Liver (tissue), 9 donors: Measurements from ENCODE around the gene UBR3. TPM values are rescaled to one million over a fixed set of nuclear protein-coding genes. Genes with fewer than 3 reads are reported as not detected.

Experiments used
- DNase-seq: peaks from one replicate; pipeline ENCODE4 v3.0.0-alpha.2; 2017; ENCODE audit warnings: low spot score
- H3K27ac ChIP-seq, 2 donors: one replicate each; pipeline ENCODE4 v1.7.0; 2013; ENCODE audit warnings: inconsistent platforms in 2 of 2, low read length in 2 of 2, control low read depth in 1 of 2, low read depth in 1 of 2, mild to moderate bottlenecking in 1 of 2
- H3K27me3 ChIP-seq, 4 donors: one replicate each; pipeline versions ENCODE4 v1.6.1 to v1.7.0; 2013; ENCODE audit warnings: low read length in 3 of 4, inconsistent platforms in 1 of 4, mild to moderate bottlenecking in 1 of 4, moderate library complexity in 1 of 4; ENCODE audit not compliant: control insufficient read depth in 4 of 4, insufficient read depth in 4 of 4
- H3K36me3 ChIP-seq, 4 donors: one replicate each; pipeline versions ENCODE4 v1.6.1 to v1.7.0; 2013; ENCODE audit warnings: low read length in 3 of 4, mild to moderate bottlenecking in 3 of 4, low read depth in 1 of 4, moderate library complexity in 1 of 4; ENCODE audit not compliant: control insufficient read depth in 4 of 4, insufficient read depth in 3 of 4
- H3K4me1 ChIP-seq, 4 donors: one replicate each; pipeline versions ENCODE4 v1.6.1 to v1.7.0; 2013; ENCODE audit warnings: low read length in 3 of 4, mild to moderate bottlenecking in 3 of 4, moderate library complexity in 1 of 4; ENCODE audit not compliant: control insufficient read depth in 4 of 4, insufficient read depth in 4 of 4
- H3K4me3 ChIP-seq, 3 donors: one replicate each; pipeline versions ENCODE4 v1.6.1 to v1.7.0; 2013; ENCODE audit warnings: low read length in 3 of 3, control low read depth in 1 of 3, low read depth in 1 of 3, mild to moderate bottlenecking in 1 of 3
- H3K9ac ChIP-seq, 2 donors: one replicate each; pipeline ENCODE4 v1.7.0; 2013; ENCODE audit warnings: low read length in 2 of 2, mild to moderate bottlenecking in 2 of 2, moderate library complexity in 2 of 2, control low read depth in 1 of 2, low read depth in 1 of 2
- H3K9me3 ChIP-seq, 4 donors: one replicate each; pipeline versions ENCODE4 v1.6.1 to v1.7.0; 2013; ENCODE audit warnings: low read length in 3 of 4; ENCODE audit not compliant: control insufficient read depth in 4 of 4
- EGR1 ChIP-seq, 2 donors: IDR thresholded peaks; 2 replicates each; pipeline ENCODE4 v1.6.1; 2016 to 2018; ENCODE audit warnings: antibody characterized with exemption in 2 of 2, low read depth in 2 of 2
- FOXA1 ChIP-seq: IDR thresholded peaks from 2 replicates; pipeline ENCODE4 v1.6.1; 2016; ENCODE audit warnings: antibody characterized with exemption
- FOXA2 ChIP-seq: IDR thresholded peaks from 2 replicates; pipeline ENCODE4 v1.6.1; 2016; ENCODE audit warnings: antibody characterized with exemption
- GABPA ChIP-seq, 2 donors: IDR thresholded peaks in 1 of 2; conservative IDR thresholded peaks in 1 of 2; 2 replicates each; pipeline ENCODE4 v1.6.1; 2016; ENCODE audit warnings: antibody characterized with exemption in 2 of 2, mild to moderate bottlenecking in 1 of 2, moderate library complexity in 1 of 2
- HNF4A ChIP-seq, 2 donors: conservative IDR thresholded peaks; 2 replicates each; pipeline ENCODE4 v1.6.1; 2016; ENCODE audit warnings: antibody characterized with exemption in 2 of 2, mild to moderate bottlenecking in 2 of 2
- HNF4G ChIP-seq: IDR thresholded peaks from 2 replicates; pipeline ENCODE4 v1.6.1; 2016; ENCODE audit warnings: antibody characterized with exemption
- NR2F2 ChIP-seq: IDR thresholded peaks from 2 replicates; pipeline ENCODE4 v1.6.1; 2016; ENCODE audit warnings: antibody characterized with exemption
- RXRA ChIP-seq, 2 donors: IDR thresholded peaks; 2 replicates each; pipeline ENCODE4 v1.6.1; 2017 to 2018; ENCODE audit warnings: antibody characterized with exemption in 2 of 2, mild to moderate bottlenecking in 1 of 2
- SP1 ChIP-seq: IDR thresholded peaks from 2 replicates; pipeline ENCODE4 v1.6.1; 2018; ENCODE audit warnings: antibody characterized with exemption, mild to moderate bottlenecking
- TAF1 ChIP-seq: conservative IDR thresholded peaks from 2 replicates; pipeline ENCODE4 v1.6.1; 2016; ENCODE audit warnings: antibody characterized with exemption, mild to moderate bottlenecking
- YY1 ChIP-seq: IDR thresholded peaks from 2 replicates; pipeline ENCODE4 v1.6.1; 2016; ENCODE audit warnings: antibody characterized with exemption, mild to moderate bottlenecking
- WGBS: extraction: QIAGEN DNeasy Blood & Tissue Kit; methylation state at CpG from one replicate; pipeline ENCODE4 v1.1.7; 2013; 5-methylcytosine and 5-hydroxymethylcytosine counted together
- polyA plus RNA-seq, 2 donors: library from polyadenylated mRNA; stranded (reverse) in 1 of 2; unstranded in 1 of 2; fragments of 200-250 nt in 1 of 2; fragments of >200 nt in 1 of 2; fragmentation: Nextera tagmentation in 1 of 2; extraction: Ambion mirVana in 1 of 2; gene quantifications; one replicate each; pipeline versions ENCODE4 v1.2.1 to v1.2.3, GENCODE V29; 2013 to 2015
- total RNA-seq, 2 donors: library from RNA; depleted of rRNA; stranded (reverse); fragments of >200 nt; gene quantifications; one replicate each; pipeline ENCODE4 v1.2.3, GENCODE V29; 2014
- TF ChIP-seq, protein P1 (sequence below): IDR thresholded peaks from 2 replicates; pipeline ENCODE4 v1.6.1; 2016; ENCODE audit warnings: antibody characterized with exemption, mild to moderate bottlenecking
- TF ChIP-seq, protein P2 (sequence below): IDR thresholded peaks from 2 replicates; pipeline ENCODE4 v1.6.1; 2016; ENCODE audit warnings: antibody characterized with exemption
- TF ChIP-seq, protein P3 (sequence below): IDR thresholded peaks from 2 replicates; pipeline ENCODE4 v1.6.1; 2016; ENCODE audit warnings: antibody characterized with exemption
- TF ChIP-seq, protein P4 (sequence below): IDR thresholded peaks from 2 replicates; pipeline ENCODE4 v1.6.1; 2016; ENCODE audit warnings: antibody characterized with exemption
- TF ChIP-seq, protein P5 (sequence below): fragments of 150-350 bp; IDR thresholded peaks from 2 replicates; pipeline ENCODE4 v1.5.1; 2017; ENCODE audit warnings: improper control_type of control experiment, low read depth, low read length; ENCODE audit not compliant: missing input control
- donor health status: healthy.
- donor health status: healthy.
- donor health status: healthy.
- donor health status: healthy.
- donor health status: healthy.

UBR3 gene
- total and polyA plus RNA-seq, 4 donors: 8.5 to 69.4 (median 28.4) TPM

DNA sequence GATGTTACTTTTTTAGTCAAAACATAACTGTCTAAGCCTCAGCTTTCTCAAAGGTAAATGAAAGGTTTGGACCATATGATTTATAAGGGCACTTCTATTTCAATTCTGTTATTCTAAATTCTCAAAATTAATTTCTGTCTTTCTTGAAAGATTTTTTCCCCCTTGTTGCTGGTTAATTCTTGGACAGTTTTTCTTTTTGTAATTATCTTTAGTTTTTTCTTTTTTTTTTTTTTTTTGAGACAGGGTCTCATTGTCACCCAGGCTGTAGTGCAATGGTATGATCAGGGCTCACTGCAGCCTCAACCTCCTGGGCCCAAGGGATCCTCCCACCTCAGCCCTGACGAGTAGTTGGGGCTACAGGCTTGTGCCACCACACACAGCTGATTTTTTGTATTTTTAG lies 229.6 kb downstream of the UBR3 start (continued):
- TF ChIP-seq, protein P1, sequence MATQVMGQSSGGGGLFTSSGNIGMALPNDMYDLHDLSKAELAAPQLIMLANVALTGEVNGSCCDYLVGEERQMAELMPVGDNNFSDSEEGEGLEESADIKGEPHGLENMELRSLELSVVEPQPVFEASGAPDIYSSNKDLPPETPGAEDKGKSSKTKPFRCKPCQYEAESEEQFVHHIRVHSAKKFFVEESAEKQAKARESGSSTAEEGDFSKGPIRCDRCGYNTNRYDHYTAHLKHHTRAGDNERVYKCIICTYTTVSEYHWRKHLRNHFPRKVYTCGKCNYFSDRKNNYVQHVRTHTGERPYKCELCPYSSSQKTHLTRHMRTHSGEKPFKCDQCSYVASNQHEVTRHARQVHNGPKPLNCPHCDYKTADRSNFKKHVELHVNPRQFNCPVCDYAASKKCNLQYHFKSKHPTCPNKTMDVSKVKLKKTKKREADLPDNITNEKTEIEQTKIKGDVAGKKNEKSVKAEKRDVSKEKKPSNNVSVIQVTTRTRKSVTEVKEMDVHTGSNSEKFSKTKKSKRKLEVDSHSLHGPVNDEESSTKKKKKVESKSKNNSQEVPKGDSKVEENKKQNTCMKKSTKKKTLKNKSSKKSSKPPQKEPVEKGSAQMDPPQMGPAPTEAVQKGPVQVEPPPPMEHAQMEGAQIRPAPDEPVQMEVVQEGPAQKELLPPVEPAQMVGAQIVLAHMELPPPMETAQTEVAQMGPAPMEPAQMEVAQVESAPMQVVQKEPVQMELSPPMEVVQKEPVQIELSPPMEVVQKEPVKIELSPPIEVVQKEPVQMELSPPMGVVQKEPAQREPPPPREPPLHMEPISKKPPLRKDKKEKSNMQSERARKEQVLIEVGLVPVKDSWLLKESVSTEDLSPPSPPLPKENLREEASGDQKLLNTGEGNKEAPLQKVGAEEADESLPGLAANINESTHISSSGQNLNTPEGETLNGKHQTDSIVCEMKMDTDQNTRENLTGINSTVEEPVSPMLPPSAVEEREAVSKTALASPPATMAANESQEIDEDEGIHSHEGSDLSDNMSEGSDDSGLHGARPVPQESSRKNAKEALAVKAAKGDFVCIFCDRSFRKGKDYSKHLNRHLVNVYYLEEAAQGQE: no peak
- TF ChIP-seq FOXA1: no peak
- TF ChIP-seq, protein P2, sequence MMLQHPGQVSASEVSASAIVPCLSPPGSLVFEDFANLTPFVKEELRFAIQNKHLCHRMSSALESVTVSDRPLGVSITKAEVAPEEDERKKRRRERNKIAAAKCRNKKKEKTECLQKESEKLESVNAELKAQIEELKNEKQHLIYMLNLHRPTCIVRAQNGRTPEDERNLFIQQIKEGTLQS: no peak

DNA sequence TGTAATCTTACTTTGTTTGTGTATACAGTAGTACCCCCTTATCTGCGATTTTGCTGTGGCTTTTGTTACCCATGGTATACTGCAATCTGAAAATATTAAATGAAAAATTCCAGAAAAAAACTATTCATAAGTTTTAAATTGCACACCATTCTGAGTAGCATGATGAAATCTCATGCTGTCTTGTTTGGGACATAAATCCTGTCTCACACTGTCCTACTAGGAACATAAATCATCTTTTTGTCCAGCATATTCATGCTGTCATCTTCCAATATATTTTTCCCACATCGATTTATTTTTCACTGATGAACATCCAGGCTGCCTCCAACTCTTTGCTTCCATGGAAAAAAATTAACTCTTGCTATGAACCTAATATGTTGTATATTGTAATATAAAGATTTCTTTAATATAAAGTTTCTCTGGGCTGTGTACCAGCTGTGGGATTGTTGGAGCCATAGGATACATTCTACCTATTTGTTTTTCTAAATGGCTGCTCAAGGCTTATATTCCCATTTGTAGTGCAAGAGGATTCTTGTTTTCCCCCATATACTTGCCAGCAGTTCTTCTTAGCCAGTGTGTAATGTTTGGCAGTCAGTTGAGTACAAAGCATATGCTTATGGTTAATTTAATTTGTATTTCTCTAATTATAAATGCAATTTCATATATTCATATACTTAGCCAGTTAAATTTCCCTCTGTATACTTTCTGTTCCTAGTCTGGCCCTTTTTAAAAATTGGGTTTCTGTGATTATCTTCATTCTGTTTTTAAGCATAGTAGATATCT lies 236.4 kb downstream of the UBR3 start:
- DNase-seq: no peak
- H3K4me3 ChIP-seq: no peak overlapping the region
- H3K27me3 ChIP-seq: no peaks in the 10 kb centered on the region
- H3K9me3 ChIP-seq: no peaks in the 10 kb centered on the region
- no peak for TF ChIP-seq TAF1
- no peak for TF ChIP-seq SP1
- no peak for TF ChIP-seq EGR1 (IDR thresholded peaks at IDR 0.05; ENCODE audit: low read depth in 2 of 2)
- TF ChIP-seq FOXA1: no peak
- no peak for TF ChIP-seq HNF4G
- TF ChIP-seq RXRA (IDR thresholded peaks at IDR 0.05): no peak
- TF ChIP-seq, protein P3, sequence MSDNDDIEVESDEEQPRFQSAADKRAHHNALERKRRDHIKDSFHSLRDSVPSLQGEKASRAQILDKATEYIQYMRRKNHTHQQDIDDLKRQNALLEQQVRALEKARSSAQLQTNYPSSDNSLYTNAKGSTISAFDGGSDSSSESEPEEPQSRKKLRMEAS: no peak
- TF ChIP-seq YY1: no peak
- TF ChIP-seq, protein P4, sequence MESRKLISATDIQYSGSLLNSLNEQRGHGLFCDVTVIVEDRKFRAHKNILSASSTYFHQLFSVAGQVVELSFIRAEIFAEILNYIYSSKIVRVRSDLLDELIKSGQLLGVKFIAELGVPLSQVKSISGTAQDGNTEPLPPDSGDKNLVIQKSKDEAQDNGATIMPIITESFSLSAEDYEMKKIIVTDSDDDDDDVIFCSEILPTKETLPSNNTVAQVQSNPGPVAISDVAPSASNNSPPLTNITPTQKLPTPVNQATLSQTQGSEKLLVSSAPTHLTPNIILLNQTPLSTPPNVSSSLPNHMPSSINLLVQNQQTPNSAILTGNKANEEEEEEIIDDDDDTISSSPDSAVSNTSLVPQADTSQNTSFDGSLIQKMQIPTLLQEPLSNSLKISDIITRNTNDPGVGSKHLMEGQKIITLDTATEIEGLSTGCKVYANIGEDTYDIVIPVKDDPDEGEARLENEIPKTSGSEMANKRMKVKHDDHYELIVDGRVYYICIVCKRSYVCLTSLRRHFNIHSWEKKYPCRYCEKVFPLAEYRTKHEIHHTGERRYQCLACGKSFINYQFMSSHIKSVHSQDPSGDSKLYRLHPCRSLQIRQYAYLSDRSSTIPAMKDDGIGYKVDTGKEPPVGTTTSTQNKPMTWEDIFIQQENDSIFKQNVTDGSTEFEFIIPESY: no peak
- no peak for TF ChIP-seq FOXA2
- no peak for TF ChIP-seq NR2F2
- TF ChIP-seq, protein P2: no peak
- TF ChIP-seq, protein P5, sequence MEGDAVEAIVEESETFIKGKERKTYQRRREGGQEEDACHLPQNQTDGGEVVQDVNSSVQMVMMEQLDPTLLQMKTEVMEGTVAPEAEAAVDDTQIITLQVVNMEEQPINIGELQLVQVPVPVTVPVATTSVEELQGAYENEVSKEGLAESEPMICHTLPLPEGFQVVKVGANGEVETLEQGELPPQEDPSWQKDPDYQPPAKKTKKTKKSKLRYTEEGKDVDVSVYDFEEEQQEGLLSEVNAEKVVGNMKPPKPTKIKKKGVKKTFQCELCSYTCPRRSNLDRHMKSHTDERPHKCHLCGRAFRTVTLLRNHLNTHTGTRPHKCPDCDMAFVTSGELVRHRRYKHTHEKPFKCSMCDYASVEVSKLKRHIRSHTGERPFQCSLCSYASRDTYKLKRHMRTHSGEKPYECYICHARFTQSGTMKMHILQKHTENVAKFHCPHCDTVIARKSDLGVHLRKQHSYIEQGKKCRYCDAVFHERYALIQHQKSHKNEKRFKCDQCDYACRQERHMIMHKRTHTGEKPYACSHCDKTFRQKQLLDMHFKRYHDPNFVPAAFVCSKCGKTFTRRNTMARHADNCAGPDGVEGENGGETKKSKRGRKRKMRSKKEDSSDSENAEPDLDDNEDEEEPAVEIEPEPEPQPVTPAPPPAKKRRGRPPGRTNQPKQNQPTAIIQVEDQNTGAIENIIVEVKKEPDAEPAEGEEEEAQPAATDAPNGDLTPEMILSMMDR: no peak
- no peak for TF ChIP-seq HNF4A (conservative IDR thresholded peaks at IDR 0.05)
- TF ChIP-seq GABPA (IDR thresholded peaks at IDR 0.05 in 1 of 2, conservative IDR thresholded peaks at IDR 0.05 in 1 of 2): no peak
- WGBS: 94% methylated on average over 2 of the region's 2 CpGs
- no peaks in the 10 kb centered on the region for H3K4me1 ChIP-seq
- no peak overlapping the region for H3K9ac ChIP-seq
- H3K36me3 ChIP-seq: peaks cover 2 to 18% (median 13%) of the 10 kb centered on the region in 4 donors
- no peak overlapping the region for H3K27ac ChIP-seq
